Gastrocnemius medialis (tissue), 4 donors: ENCODE results near the gene TES.

ENCODE experiments used
- POLR2A ChIP-seq, 2 donors: fragments of 450-650 bp; IDR thresholded peaks; one replicate each; pipeline ENCODE4 v1.6.1; 2017; ENCODE audit warnings: antibody characterized with exemption in 2 of 2, mild to moderate bottlenecking in 2 of 2, moderate library complexity in 2 of 2
- TF ChIP-seq, protein P1 (sequence below), 5 experiments: fragments of 450-650 bp in 3 of 5; fragments of 200-600 bp in 2 of 5; sonication (generic) in 2 of 5; IDR thresholded peaks in 4 of 5; conservative IDR thresholded peaks in 1 of 5; 1 replicate in 4 of 5; 2 replicates in 1 of 5; pipeline ENCODE4 v1.5.1; 2016 to 2019; ENCODE audit warnings: antibody characterized with exemption in 5 of 5, mild to moderate bottlenecking in 3 of 5, moderate library complexity in 3 of 5

DNA sequence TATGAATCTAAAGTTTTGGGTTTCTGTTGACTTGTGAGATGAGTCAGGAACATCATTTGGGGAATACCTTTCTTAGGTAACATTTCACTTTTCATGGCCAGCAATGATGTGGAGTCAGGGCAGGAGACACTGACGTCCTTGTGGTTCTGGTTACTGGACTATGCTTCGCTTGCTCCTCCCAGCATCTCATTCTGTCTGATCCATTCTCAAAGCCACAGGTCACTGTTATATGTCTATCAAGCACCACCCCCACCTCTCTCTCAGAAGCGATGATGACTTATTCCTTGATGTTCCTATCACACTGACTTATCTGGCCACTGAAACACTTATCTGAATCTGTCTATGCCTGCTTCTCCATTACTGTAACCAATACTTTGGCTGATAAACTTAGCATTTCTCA, 51.6 kb downstream of the TES start:
- TF ChIP-seq, protein P1, sequence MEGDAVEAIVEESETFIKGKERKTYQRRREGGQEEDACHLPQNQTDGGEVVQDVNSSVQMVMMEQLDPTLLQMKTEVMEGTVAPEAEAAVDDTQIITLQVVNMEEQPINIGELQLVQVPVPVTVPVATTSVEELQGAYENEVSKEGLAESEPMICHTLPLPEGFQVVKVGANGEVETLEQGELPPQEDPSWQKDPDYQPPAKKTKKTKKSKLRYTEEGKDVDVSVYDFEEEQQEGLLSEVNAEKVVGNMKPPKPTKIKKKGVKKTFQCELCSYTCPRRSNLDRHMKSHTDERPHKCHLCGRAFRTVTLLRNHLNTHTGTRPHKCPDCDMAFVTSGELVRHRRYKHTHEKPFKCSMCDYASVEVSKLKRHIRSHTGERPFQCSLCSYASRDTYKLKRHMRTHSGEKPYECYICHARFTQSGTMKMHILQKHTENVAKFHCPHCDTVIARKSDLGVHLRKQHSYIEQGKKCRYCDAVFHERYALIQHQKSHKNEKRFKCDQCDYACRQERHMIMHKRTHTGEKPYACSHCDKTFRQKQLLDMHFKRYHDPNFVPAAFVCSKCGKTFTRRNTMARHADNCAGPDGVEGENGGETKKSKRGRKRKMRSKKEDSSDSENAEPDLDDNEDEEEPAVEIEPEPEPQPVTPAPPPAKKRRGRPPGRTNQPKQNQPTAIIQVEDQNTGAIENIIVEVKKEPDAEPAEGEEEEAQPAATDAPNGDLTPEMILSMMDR (IDR thresholded peaks at IDR 0.05 in 4 of 5, conservative IDR thresholded peaks at IDR 0.05 in 1 of 5) = no peak
- TF ChIP-seq POLR2A (IDR thresholded peaks at IDR 0.05) = no peak
